HG03039 (cell line): ENCODE data around the gene ZNF513.
A peak's percentile ranks its signal among the peaks of the same experiment; 100 is the strongest.
"Not testable (repeated sequence)": the region's sequence is repeated elsewhere in the genome, so short reads cannot be mapped to it uniquely, and the experiment has no call there.

ENCODE experiments used
- ATAC-seq: cut with Tn5 transposase; IDR thresholded peaks from one replicate; pipeline ENCODE4 v1.9.1; 2021; ENCODE audit warnings: mild to moderate bottlenecking, moderate library complexity; ENCODE audit not compliant: unreplicated experiment

ZNF513 gene

GRCh38 chr2:27380626-27381545 is at the start of gene ZNF513:
Gene ZNF513 (minus strand): TSS chr2:27380734. CDS start chr2:27380526, 208 bp downstream.
- peak; percentile 71 for ATAC-seq

- ATAC-seq: peak; percentile 70
Observed at GRCh38 chr2:27428978-27429541, 48.5 kb upstream of the ZNF513 start.

- peak; percentile 80 for ATAC-seq
Observed at GRCh38 chr2:27428213-27428977, 47.9 kb upstream of the ZNF513 start, which contains the start of gene NRBP1. Gene NRBP1 (plus strand): TSS chr2:27428631. CDS start chr2:27433274, 4,643 bp downstream.

- ATAC-seq: no peak
Observed at GRCh38 chr2:27427863-27428212, 47.3 kb upstream of the ZNF513 start.

- not testable (repeated sequence) for ATAC-seq
Observed at GRCh38 chr2:27425039-27425438, 44.5 kb upstream of the ZNF513 start.

GRCh38 chr2:27422958-27423357 is 42.4 kb upstream of the ZNF513 start:
- no peak for ATAC-seq

GRCh38 chr2:27421660-27422250 is 41.2 kb upstream of the ZNF513 start:
- ATAC-seq: no peak

GRCh38 chr2:27420996-27421395 is 40.5 kb upstream of the ZNF513 start:
- no peak for ATAC-seq

GRCh38 chr2:27416151-27416550 is 35.6 kb upstream of the ZNF513 start:
- no peak for ATAC-seq

- no peak for ATAC-seq
Observed at GRCh38 chr2:27412419-27413152, 32.1 kb upstream of the ZNF513 start.

GRCh38 chr2:27409321-27410073 is 29.0 kb upstream of the ZNF513 start, which contains the start of gene PPM1G:
Gene PPM1G (minus strand): TSS chr2:27409591. CDS start chr2:27409422, 169 bp downstream.
- peak; percentile 85 for ATAC-seq

GRCh38 chr2:27408601-27409320 is 28.2 kb upstream of the ZNF513 start:
- ATAC-seq: peak; percentile 27

GRCh38 chr2:27407798-27408491 is 27.4 kb upstream of the ZNF513 start:
- no peak for ATAC-seq

GRCh38 chr2:27400348-27401135 is 20.0 kb upstream of the ZNF513 start:
- ATAC-seq: no peak

- no peak for ATAC-seq
Observed at GRCh38 chr2:27398962-27399361, 18.4 kb upstream of the ZNF513 start.

GRCh38 chr2:27393225-27393624 is 12.7 kb upstream of the ZNF513 start:
- no peak for ATAC-seq
